Retina (tissue), 1 donor: ENCODE results near the gene TMEM117.
"Not testable (repeated sequence)": the region's sequence is repeated elsewhere in the genome, so short reads cannot be mapped to it uniquely, and the experiment has no call there.

ENCODE experiments used
- DNase-seq: peaks from one replicate; pipeline ENCODE4 v3.0.0-alpha.2; 2016

Gene TMEM117

DNA sequence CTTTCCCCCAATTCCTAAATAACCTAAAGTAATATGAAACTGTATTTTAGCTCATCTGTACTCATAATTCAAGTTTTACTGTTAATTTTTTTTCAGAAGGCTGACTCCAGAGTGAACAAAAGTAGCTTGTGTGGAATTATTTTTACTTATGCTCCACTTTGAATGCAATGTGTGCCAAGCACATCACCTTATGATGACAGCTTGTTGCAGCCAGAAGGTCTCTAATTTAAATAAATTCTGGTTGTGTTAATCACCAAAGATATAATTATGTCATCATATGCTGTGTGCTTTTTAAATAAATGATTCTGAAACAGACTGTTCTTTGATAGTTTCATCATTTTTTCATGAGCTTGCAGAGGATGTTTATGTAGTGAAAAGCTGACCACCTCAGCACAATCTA is 283.1 kb downstream of the TMEM117 start:
- no peak for DNase-seq

GRCh38 chr12:44126806-44127205 is 290.9 kb downstream of the TMEM117 start:
- no peak for DNase-seq

DNA sequence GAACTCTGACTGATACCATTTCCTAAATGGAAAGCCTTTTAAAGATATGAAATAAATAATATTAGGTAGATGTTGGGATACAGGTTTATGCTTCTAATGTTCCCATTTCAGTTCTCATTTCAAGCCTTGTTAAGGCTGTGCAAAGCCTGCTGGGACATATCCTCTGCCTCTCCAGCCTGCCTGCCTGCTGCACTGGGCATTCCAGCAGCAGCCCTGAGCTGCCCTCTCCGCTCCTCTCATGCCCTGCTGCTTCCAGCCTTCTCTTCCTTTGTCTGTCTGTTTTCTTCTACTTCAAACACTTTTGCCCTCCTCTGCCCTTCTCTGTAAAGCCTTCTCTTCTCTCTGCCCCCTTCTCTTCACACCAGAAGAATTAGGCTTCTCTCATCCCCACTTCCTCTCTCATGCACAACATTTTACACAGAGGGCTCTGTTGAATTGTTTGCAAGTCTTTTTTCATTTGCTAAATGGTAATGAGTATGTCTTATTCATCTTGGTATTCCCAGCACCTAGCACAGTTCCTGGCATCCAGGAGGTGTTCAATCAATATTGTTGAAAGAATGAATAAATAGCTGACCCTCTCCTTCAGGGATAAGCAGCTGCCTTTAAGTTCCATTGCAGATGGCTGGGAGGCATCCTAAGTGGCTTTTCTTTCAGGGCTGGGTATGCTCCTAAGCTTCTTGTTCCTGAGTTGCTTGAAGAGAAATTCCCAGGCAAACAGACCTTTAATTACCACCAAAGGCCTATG is 292.3 kb downstream of the TMEM117 start:
- DNase-seq: peak; percentile 34

DNA sequence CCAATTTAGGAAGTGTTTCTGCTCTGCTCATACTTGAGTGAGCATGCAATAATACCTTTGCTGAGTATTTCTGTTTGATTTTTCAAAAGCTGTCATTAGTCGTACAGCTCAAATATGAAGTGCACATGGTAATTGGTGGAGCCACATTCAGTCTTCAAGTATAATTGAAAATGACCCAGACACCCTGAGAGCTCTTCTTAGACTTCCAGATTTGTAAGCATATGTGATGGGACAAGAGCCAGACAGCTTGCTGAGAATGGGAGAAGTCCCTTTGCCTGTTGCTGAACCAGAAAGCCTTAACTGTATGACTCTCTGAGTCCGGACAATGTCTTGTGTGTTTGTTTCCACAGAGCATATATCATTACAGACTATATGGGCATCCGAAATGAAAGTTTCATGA is 307.3 kb downstream of the TMEM117 start:
- DNase-seq: peak; percentile 59

GRCh38 chr12:44148936-44149335 is 313.1 kb downstream of the TMEM117 start:
- DNase-seq: no peak

DNA sequence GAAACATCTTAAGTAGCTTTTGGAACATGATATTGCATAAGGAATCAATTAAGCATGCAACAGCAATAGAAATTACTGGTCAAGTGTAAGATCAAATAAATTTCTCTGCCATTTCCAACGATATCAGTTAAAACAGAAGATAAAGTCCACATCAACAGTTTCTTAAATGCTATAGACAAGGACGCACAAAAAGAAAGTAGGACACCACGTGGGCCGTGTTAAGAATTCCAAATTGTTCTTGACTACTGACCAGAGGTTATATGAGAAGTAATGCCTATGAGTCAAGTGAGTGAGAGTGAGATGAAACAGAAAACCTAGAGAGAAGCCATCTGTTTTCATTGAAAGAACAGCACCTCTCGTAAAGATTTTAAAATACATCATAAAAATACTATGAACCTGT is 318.2 kb downstream of the TMEM117 start:
- DNase-seq: no peak

- no peak for DNase-seq
Measured at GRCh38 chr12:44155358-44155757, 319.5 kb downstream of the TMEM117 start.

- no peak for DNase-seq
Measured at GRCh38 chr12:44157359-44157758, 321.5 kb downstream of the TMEM117 start.

DNA sequence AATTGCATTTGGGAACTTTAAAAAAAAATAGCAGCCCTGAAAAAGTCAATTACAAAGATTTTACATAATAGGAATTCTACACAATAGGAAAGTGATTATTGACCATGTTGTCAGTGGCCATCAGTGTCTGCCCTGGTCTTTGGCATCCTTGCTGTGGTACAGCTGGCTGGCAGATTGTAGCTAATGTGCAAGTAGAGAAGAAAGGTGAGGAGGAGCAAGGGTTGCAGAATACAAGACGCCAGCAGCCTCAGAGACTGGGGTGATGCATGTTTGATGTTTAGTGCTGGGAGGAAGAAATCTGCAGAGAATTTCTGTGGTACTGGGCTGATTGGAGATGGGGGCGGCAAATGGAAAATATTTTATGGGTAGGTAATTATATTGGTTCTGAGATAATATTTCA is 322.9 kb downstream of the TMEM117 start:
- DNase-seq: peak; percentile 28

DNA sequence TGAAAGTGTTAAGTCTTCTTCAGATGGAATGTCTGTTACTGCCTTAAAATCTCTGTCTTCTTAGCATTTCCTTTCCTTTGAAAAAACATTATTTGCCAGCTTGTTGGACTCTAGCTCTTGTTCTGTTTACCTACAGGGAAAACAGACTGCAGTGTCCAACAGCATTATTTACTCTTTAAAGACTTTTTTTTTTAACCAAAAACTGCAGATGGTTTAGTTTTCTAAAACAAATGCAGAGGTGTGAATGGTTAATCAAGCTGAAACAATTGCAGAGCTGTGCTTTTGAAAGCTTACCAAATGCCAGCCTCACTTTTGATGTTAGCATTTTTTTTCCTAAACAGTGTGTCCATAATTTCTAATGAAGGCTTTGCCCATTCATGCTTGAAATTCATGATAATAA is 323.3 kb downstream of the TMEM117 start:
- DNase-seq: peak; percentile 16

DNA sequence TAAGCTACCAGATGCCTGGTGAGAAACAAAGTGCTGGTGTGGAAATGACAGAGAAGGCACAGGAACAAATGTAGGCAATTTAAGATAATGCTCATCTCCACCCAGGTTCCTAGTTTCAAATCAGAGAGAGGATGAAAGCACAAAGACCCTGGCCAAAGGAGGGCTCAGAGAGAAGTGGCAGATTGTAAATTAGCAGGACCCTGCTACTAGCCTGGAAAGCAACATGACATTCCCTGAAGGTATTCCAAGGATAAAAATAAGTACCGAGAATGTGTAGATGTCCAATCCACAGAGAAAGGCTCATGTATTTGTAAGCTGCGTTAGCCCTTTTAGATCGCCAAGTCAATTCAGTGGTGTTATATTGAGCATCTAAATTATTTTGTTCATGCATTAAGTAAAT is 324.0 kb downstream of the TMEM117 start:
- no peak for DNase-seq

DNA sequence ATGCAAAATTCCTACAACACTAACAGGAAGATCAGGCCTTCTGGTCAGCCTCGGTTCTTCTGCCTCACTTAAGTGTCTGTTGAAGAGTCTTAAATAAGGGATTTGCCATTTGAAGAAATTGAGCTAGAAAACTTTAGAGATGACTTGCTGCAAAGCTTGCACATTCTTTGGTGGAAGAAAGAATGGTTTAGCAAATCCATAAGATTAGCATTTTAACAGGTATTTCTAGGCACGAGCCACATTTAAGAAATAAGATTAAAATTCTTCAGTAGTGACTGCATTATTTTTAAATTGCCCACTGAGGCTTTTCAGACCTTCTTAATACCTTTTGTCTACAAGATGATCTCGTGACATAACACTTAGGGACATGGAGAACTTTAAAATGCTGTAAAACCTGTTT is 327.1 kb downstream of the TMEM117 start:
- DNase-seq: no peak

DNA sequence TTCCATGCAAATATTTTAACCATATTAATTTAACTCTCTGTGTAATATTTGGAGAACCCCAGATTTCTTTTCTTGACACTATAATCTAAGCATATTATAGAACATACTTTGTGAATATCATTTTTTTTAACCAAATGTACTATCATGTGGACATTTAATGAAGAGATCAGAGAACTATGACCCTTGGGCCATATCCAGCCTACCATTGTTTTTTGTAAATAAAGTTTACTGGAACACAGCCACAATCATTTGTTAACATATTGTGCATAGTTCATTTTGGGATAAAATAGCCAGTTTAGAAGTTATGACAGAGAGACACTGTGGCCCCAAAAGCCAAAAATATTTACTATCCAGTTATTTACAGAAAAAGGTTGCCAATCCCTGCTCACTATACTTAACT is 338.2 kb downstream of the TMEM117 start:
- DNase-seq: no peak

DNA sequence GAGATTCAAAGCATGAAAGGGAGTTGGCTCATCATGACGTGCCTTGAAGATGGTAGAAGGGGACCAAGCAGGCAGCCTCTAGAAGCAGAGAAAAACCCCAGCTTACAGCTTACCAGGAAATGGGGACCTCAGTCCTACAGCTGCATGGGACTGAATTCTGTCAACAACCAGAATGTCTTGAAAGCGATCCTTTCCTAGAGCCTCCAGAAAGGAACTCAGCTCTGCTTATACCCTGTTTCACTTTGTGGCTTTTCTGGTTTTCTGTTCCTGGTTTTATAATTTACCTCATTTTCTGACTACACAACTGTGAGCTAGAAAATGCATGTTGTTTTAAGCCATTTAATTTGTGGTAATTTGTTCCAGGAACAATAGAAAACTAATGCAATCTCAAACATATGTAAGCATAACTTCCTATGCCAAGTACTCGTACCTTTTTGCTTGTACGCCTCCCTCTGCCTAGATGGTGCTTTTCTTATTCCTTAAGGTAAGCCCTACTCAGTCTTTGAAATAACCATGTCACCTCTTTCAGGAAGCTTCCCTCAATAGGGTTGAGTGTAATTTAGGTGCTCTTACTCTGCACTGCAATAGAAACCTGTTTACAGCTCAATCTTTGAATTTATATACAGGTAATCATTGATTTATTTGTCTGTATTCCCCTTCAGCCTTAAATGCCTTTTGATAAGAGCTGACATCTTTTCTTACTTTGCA is 348.8 kb downstream of the TMEM117 start:
- no peak for DNase-seq

- no peak for DNase-seq
Measured at GRCh38 chr12:44193281-44193680, 357.4 kb downstream of the TMEM117 start.

DNA sequence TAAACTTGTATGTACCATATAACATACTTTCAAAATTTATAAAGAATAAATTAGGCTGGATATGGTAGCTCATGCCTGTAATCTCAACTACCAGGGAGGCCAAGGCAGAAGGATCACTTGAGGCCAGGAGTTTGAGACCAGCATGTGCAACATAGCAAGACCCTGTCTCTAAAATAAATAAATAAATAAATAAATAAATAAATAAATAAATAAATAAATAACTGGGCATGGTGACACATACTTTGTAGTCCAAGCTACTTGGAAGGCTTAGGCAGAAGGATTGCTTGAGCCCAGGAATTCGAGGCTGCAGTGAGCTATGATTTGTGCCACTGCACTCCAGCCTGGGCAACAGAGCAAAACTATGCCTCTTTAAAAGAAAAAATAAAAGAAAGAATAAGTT is 359.8 kb downstream of the TMEM117 start:
- not testable (repeated sequence) for DNase-seq

GRCh38 chr12:44206045-44206444 is 370.2 kb downstream of the TMEM117 start:
- no peak for DNase-seq

DNA sequence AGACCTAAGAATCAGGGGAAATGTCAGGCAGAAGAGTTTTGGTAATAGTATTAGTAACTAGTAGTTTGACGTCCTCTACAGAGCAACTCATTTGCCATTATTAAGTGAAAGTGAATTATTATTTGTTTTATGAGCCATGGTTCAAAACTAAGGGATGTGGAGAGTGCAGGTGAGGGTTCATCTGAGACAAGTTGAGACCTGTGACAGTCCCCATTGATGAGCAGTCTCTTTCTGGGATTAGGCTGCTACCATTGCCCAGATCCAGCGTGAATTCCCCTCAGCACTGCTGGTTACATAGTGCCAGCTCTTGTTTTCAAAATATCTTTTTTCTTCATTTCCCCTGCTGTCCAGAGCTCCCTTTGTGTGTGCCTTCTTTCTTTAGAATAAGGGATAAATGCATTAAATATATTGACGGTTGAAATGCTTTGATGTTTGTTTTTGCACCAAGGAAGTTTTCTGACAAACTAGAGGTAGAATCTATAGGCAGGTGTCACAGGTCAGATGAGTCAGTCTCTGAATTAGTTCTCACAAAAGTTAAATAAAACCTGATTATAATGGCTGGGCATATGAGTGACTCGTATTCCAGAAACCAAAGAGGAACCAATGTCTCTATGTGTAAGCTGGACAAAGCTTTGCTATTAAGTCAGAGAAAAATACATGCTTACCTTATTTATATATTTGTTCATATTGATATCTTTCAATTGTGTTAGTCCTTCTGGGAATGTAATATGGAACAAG is 381.4 kb downstream of the TMEM117 start:
- DNase-seq: no peak

DNA sequence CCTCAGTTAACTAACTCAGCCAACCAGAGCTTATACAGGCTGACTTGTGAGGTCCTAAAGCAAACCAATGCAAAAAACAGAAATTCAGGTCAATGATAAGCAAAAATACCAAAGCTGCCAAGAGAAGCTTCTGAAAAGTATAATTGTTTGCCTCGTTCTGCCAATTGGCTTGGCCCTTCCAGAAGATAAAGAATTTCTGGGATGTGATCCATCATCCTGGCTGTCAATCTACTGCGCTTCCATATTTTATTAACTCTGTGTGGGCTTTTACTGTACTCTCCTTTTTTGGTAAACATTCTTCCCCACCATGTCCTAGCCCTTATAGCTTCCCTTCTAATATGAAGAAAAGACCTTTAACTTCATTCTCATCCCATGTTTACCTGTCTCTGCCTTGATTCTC is 387.9 kb downstream of the TMEM117 start:
- DNase-seq: no peak

- DNase-seq: no peak
Measured at GRCh38 chr12:44224399-44225148, 388.7 kb downstream of the TMEM117 start.

DNA sequence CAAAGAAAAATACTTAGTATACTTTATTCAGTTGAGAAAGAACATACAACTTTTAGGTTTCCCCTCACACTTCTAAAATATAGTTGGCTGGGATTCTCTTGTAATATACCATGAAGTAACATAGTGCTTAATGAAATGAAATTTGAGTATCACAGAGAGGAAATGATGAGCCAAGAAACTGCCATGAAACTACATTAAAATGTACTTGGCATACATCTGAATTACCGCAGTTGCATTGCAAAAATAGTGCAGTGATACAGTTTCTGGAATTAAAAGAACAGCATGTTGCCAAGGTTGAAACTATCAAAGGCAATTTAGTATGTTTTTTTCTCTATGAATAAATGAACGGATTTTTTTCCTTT is 389.2 kb downstream of the TMEM117 start:
- DNase-seq: no peak

DNA sequence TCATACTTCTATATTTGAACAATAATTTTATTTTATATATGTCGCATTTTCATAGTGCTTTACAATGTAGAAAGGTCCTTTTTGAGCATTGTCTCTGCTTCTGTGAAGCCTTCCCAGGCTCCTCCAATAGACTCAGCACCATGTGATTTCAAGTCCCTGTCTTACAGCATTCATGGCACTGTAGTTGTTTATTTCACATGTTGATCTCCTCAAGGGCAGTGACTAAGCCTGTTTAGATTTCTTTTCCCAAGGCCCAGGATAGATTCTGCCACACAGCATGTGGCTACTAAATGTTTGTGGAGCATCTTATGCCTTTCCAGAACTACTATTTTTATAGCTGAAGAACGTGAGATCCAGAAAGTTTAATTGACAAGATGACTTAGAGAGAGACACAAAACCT is 391.7 kb downstream of the TMEM117 start:
- DNase-seq: no peak

DNA sequence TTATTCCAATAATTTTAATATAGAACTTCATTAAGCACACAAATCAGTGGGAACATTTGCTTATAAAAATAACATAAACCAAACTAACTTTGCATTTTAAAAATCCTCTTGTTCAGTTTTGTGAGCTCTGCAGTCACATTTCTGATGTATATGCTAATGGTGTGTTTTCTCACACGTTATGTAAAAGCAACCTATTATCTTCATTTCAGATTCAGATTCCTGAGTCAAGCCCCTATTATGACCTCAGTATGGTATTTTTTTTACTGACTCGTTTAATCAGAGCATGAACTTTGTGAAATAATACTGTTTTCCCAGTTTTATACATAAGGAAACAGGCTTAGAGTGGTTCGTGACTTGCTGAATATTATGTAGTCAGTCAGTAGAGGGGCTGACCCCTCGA is 394.0 kb downstream of the TMEM117 start:
- no peak for DNase-seq
